Activated CD4-positive, alpha-beta T cell treated with anti-CD3 and anti-CD28 coated beads for 36 hours (primary cell): ENCODE results near the gene PRKAR1B. TPM values are rescaled to one million over a fixed set of nuclear protein-coding genes. Genes with fewer than 3 reads are reported as not detected.
"Not testable (repeated sequence)": the region's sequence is repeated elsewhere in the genome, so short reads cannot be mapped to it uniquely, and the experiment has no call there.

ENCODE experiments used
- ATAC-seq: fragments of 200-7000 bp; cut with Tn5 transposase; one replicate; pipeline ENCODE4 v1.10.0; 2021; ENCODE audit warnings: mild to moderate bottlenecking, moderate library complexity
- CTCF ChIA-PET: fragments of 350-600 bp; sonication (Branson Sonifier 250); formaldehyde crosslinking; loops from one replicate; lab custom pipeline; 2021; ENCODE audit warnings: antibody characterized with exemption; lab: Charles Lee
- POLR2A ChIA-PET: fragments of 350-600 bp; sonication (Branson Sonifier 250); formaldehyde crosslinking; loops from one replicate; lab custom pipeline; 2021; ENCODE audit warnings: antibody characterized with exemption, inconsistent platforms; lab: Charles Lee
- DNase-seq: peaks from one replicate; pipeline ENCODE4 v3.0.0-alpha.2; 2020
- H3K27ac Mint-ChIP-seq: one replicate; pipeline ENCODE4 v1.8.0; 2021; ENCODE audit warnings: mixed read lengths
- H3K27me3 Mint-ChIP-seq: one replicate; pipeline ENCODE4 v1.8.0; 2021; ENCODE audit warnings: mixed read lengths
- H3K36me3 Mint-ChIP-seq: one replicate; pipeline ENCODE4 v1.8.0; 2021; ENCODE audit warnings: low read depth, mixed read lengths
- H3K4me1 Mint-ChIP-seq: one replicate; pipeline ENCODE4 v1.8.0; 2021; ENCODE audit warnings: mixed read lengths
- H3K4me3 Mint-ChIP-seq: one replicate; pipeline ENCODE4 v1.8.0; 2021; ENCODE audit warnings: mild to moderate bottlenecking, moderate library complexity, mixed read lengths
- H3K9me3 Mint-ChIP-seq: one replicate; pipeline ENCODE4 v1.8.0; 2021; ENCODE audit warnings: low read depth, mixed read lengths
- intact Hi-C, 2 experiments: fragments of 100-400 bp; cut with DNase I in 1 of 2; cut with micrococcal nuclease in 1 of 2; formaldehyde crosslinking; loops; one replicate each; pipeline versions ENCODE4 v1.14.2 to v1.15.1; 2022 to 2024; cut with DNase I, micrococcal nuclease
- total RNA-seq, 2 experiments: library from RNA; stranded (reverse); gene quantifications; one replicate each; pipeline ENCODE4 v1.2.3, GENCODE V29; 2021

Gene PRKAR1B
- total RNA-seq, 2 experiments from 2014 or later, result 37.0 to 41.0 TPM

- peaks cover 11% of the 10 kb centered on the region for H3K4me1 Mint-ChIP-seq
- intact Hi-C loops, result no loop called here
- no peaks in the 10 kb centered on the region for H3K27me3 Mint-ChIP-seq
- no peak overlapping the region for H3K4me3 Mint-ChIP-seq
- peaks cover 15% of the 10 kb centered on the region for H3K36me3 Mint-ChIP-seq
- CTCF ChIA-PET, result no interaction called here
- POLR2A ChIA-PET, result no interaction called here
- ATAC-seq (no peak), DNase-seq (no peak)
- H3K27ac Mint-ChIP-seq, result no peak overlapping the region
- H3K9me3 Mint-ChIP-seq, result peaks cover 6% of the 10 kb centered on the region
These were observed 82.4 kb downstream of the PRKAR1B start for GRCh38 chr7:644381-645305.

- Mint-ChIP-seq H3K27ac (no peak overlapping the region), H3K9me3 (peaks cover 6% of the 10 kb centered on the region), H3K27me3 (no peaks in the 10 kb centered on the region), H3K4me1 (peaks cover 15% of the 10 kb centered on the region), H3K4me3 (no peak overlapping the region), H3K36me3 (peaks cover 11% of the 10 kb centered on the region)
- ChIA-PET POLR2A (no interaction called here), CTCF (interaction anchor here (1.5 kb wide), 1 partner anchor 11 kb away, joined by 4 read pairs; no protein-coding TSS in a partner anchor)
- DNase-seq, result no peak
- ATAC-seq, result no peak
- intact Hi-C loops, result no loop called here
These were observed 85.1 kb downstream of the PRKAR1B start for GRCh38 chr7:641966-642365.

DNA sequence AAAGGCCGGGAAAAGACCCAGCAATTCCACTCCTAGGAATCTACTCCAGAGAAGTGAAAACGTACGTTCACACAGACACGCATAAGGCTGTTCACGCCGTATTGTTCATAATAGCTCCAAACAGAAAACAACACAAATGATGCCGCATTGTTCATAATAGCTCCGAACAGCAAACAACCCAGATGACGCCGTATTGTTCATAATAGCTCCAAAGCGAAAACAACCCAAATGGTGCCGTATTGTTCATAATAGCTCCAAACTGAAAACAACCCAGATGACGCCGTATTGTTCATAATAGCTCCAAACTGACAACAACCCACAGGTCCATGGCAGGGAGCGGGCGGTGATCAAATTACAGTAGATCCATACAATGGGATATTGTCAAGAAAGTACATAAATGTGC is 85.8 kb downstream of the PRKAR1B start:
- ChIA-PET POLR2A (no interaction called here), CTCF (interaction anchor here (0.8 to 1.5 kb wide), 2 partner anchors 12 to 17 kb away, joined by 3 to 4 read pairs; no protein-coding TSS in a partner anchor)
- ATAC-seq (no peak), DNase-seq (no peak)
- Mint-ChIP-seq H3K4me1 (peaks cover 19% of the 10 kb centered on the region), H3K4me3 (no peak overlapping the region), H3K27me3 (no peaks in the 10 kb centered on the region), H3K27ac (no peak overlapping the region), H3K9me3 (peaks cover 6% of the 10 kb centered on the region), H3K36me3 (peaks cover 11% of the 10 kb centered on the region)
- intact Hi-C loops, result no loop called here

- intact Hi-C loops, result no loop called here
- no peak overlapping the region for H3K4me3 Mint-ChIP-seq
- no peak overlapping the region for H3K27ac Mint-ChIP-seq
- H3K4me1 Mint-ChIP-seq, result peaks cover 19% of the 10 kb centered on the region
- ChIA-PET CTCF (interaction anchor here (1.1 kb wide), 1 partner anchor 54 kb away, joined by 3 read pairs; no protein-coding TSS in a partner anchor), POLR2A (no interaction called here)
- H3K9me3 Mint-ChIP-seq, result peaks cover 6% of the 10 kb centered on the region
- DNase-seq (no peak), ATAC-seq (no peak)
- peaks cover 11% of the 10 kb centered on the region for H3K36me3 Mint-ChIP-seq
- no peaks in the 10 kb centered on the region for H3K27me3 Mint-ChIP-seq
These were observed 88.6 kb downstream of the PRKAR1B start for GRCh38 chr7:638256-639011.

- Mint-ChIP-seq H3K27me3 (no peaks in the 10 kb centered on the region), H3K36me3 (peaks cover 6% of the 10 kb centered on the region), H3K27ac (no peak overlapping the region), H3K4me1 (peaks cover 19% of the 10 kb centered on the region), H3K4me3 (no peak overlapping the region), H3K9me3 (peaks cover 2% of the 10 kb centered on the region)
- ATAC-seq, result no peak
- intact Hi-C loops, result loop anchor here in 1 of 2 experiments (2.0 kb wide), 1 partner anchor 305 kb away; no protein-coding TSS in a partner anchor
- DNase-seq, result no peak
- POLR2A ChIA-PET, result no interaction called here
- CTCF ChIA-PET, result interaction anchor here (1.1 to 1.6 kb wide), 2 partner anchors 11 to 53 kb away, joined by 3 read pairs; no protein-coding TSS in a partner anchor
These were observed 89.3 kb downstream of the PRKAR1B start for GRCh38 chr7:637826-638225.

DNA sequence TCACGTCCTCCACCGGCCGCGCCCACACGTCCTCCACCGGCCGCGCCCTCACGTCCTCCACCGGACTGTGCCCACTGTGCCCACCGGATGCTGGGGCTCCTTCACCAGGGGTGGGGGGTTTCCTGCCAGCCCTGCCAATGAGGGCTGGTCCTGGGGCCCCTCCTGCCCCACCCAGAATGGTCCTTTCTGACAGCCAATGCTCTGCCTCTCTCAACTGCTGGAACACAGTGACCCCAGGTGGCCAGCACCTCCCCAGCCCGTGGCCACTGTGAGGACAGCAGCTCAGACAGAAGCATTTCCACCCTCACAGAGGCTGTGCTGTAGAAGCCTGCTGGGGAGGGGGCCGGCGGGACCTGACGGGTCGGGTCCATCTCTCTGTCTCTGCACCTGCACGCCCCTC is 90.7 kb downstream of the PRKAR1B start:
- Mint-ChIP-seq H3K4me1 (peaks cover 19% of the 10 kb centered on the region), H3K27me3 (no peaks in the 10 kb centered on the region), H3K27ac (peak overlapping the region; percentile 37), H3K9me3 (no peaks in the 10 kb centered on the region), H3K4me3 (no peak overlapping the region), H3K36me3 (peaks cover 2% of the 10 kb centered on the region)
- DNase-seq (peak; percentile 64), ATAC-seq (peak; percentile 66)
- ChIA-PET CTCF (interaction anchor here (1.0 to 1.6 kb wide), 3 partner anchors 12 to 303 kb away, joined by 3 to 4 read pairs (median 3); no protein-coding TSS in a partner anchor), POLR2A (no interaction called here)
- intact Hi-C loops, result loop anchor here (1.0 to 2.0 kb wide), 2 partner anchors 304 kb away; no protein-coding TSS in a partner anchor

- H3K27me3 Mint-ChIP-seq, DNase-seq, H3K4me3 Mint-ChIP-seq, H3K9me3 Mint-ChIP-seq, ATAC-seq, POLR2A ChIA-PET, H3K27ac Mint-ChIP-seq, H3K36me3 Mint-ChIP-seq: not testable (repeated sequence)
- peaks cover 19% of the 10 kb centered on the region for H3K4me1 Mint-ChIP-seq
- intact Hi-C loops, result loop anchor here (1.0 to 2.0 kb wide), 2 partner anchors 303 to 304 kb away; no protein-coding TSS in a partner anchor
- CTCF ChIA-PET, result interaction anchor here (1.0 to 1.3 kb wide), 2 partner anchors 11 to 303 kb away, joined by 3 to 4 read pairs; no protein-coding TSS in a partner anchor
These were observed 91.2 kb downstream of the PRKAR1B start for GRCh38 chr7:635687-636382.

GRCh38 chr7:635227-635626 is 91.9 kb downstream of the PRKAR1B start:
- CTCF ChIA-PET, result interaction anchor here (1.3 kb wide), 1 partner anchor 11 kb away, joined by 3 read pairs; no protein-coding TSS in a partner anchor
- no peak for ATAC-seq
- Mint-ChIP-seq H3K9me3 (no peaks in the 10 kb centered on the region), H3K4me1 (peaks cover 14% of the 10 kb centered on the region), H3K27me3 (no peaks in the 10 kb centered on the region), H3K27ac (no peak overlapping the region), H3K4me3 (no peak overlapping the region), H3K36me3 (peaks cover 2% of the 10 kb centered on the region)
- intact Hi-C loops, result no loop called here
- POLR2A ChIA-PET, result no interaction called here
- no peak for DNase-seq

- CTCF ChIA-PET, result interaction anchor here (0.5 kb wide), 1 partner anchor 61 kb away, joined by 3 read pairs; no protein-coding TSS in a partner anchor
- Mint-ChIP-seq H3K36me3 (peaks cover 2% of the 10 kb centered on the region), H3K27me3 (no peaks in the 10 kb centered on the region), H3K4me1 (peaks cover 4% of the 10 kb centered on the region), H3K27ac (no peak overlapping the region), H3K4me3 (no peak overlapping the region), H3K9me3 (no peaks in the 10 kb centered on the region)
- POLR2A ChIA-PET, result no interaction called here
- ATAC-seq (no peak), DNase-seq (no peak)
- intact Hi-C loops, result no loop called here
These were observed 93.6 kb downstream of the PRKAR1B start for GRCh38 chr7:633381-634018.

DNA sequence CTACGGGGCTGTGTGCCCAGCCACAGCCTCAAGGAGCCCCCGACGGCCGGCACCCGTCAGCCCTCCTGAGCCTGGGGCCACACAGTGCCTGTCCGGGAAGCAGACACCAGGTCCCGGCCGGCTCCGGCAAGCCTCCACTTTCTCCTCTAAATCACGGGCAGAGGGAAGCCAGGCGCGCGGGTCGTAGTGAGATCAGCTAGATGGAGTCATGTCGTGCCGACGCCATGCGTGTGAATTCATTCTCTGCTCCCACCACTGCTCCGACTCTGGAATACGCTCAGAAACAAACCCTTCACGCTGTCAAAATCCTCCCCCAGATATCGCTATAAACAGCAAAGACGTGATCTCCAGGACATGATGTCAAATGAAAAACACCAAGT is 94.3 kb downstream of the PRKAR1B start:
- intact Hi-C loops, result no loop called here

More for the DNA sequence above, 94.3 kb downstream of the PRKAR1B start:
- no peak overlapping the region for H3K27ac Mint-ChIP-seq
- H3K36me3 Mint-ChIP-seq, result peaks cover 5% of the 10 kb centered on the region
- no peaks in the 10 kb centered on the region for H3K27me3 Mint-ChIP-seq
- H3K4me1 Mint-ChIP-seq, result peaks cover 4% of the 10 kb centered on the region
- DNase-seq, result no peak
- ATAC-seq, result no peak
- ChIA-PET CTCF (interaction anchor here (0.5 kb wide), 1 partner anchor 61 kb away, joined by 3 read pairs; no protein-coding TSS in a partner anchor), POLR2A (no interaction called here)
- H3K9me3 Mint-ChIP-seq, result no peaks in the 10 kb centered on the region
- H3K4me3 Mint-ChIP-seq, result no peak overlapping the region
